Liver (tissue), 9 donors: ENCODE measurements around the gene LASP1. TPM values are rescaled to one million over a fixed set of nuclear protein-coding genes. Genes with fewer than 3 reads are reported as not detected.

ENCODE experiments used
- DNase-seq: peaks from one replicate; pipeline ENCODE4 v3.0.0-alpha.2; 2017; ENCODE audit warnings: low spot score
- H3K27ac ChIP-seq, 2 donors: one replicate each; pipeline ENCODE4 v1.7.0; 2013; ENCODE audit warnings: inconsistent platforms in 2 of 2, low read length in 2 of 2, control low read depth in 1 of 2, low read depth in 1 of 2, mild to moderate bottlenecking in 1 of 2
- H3K27me3 ChIP-seq, 4 donors: one replicate each; pipeline versions ENCODE4 v1.6.1 to v1.7.0; 2013; ENCODE audit warnings: low read length in 3 of 4, inconsistent platforms in 1 of 4, mild to moderate bottlenecking in 1 of 4, moderate library complexity in 1 of 4; ENCODE audit not compliant: control insufficient read depth in 4 of 4, insufficient read depth in 4 of 4
- H3K36me3 ChIP-seq, 4 donors: one replicate each; pipeline versions ENCODE4 v1.6.1 to v1.7.0; 2013; ENCODE audit warnings: low read length in 3 of 4, mild to moderate bottlenecking in 3 of 4, low read depth in 1 of 4, moderate library complexity in 1 of 4; ENCODE audit not compliant: control insufficient read depth in 4 of 4, insufficient read depth in 3 of 4
- H3K4me1 ChIP-seq, 4 donors: one replicate each; pipeline versions ENCODE4 v1.6.1 to v1.7.0; 2013; ENCODE audit warnings: low read length in 3 of 4, mild to moderate bottlenecking in 3 of 4, moderate library complexity in 1 of 4; ENCODE audit not compliant: control insufficient read depth in 4 of 4, insufficient read depth in 4 of 4
- H3K4me3 ChIP-seq, 3 donors: one replicate each; pipeline versions ENCODE4 v1.6.1 to v1.7.0; 2013; ENCODE audit warnings: low read length in 3 of 3, control low read depth in 1 of 3, low read depth in 1 of 3, mild to moderate bottlenecking in 1 of 3
- H3K9ac ChIP-seq, 2 donors: one replicate each; pipeline ENCODE4 v1.7.0; 2013; ENCODE audit warnings: low read length in 2 of 2, mild to moderate bottlenecking in 2 of 2, moderate library complexity in 2 of 2, control low read depth in 1 of 2, low read depth in 1 of 2
- H3K9me3 ChIP-seq, 4 donors: one replicate each; pipeline versions ENCODE4 v1.6.1 to v1.7.0; 2013; ENCODE audit warnings: low read length in 3 of 4; ENCODE audit not compliant: control insufficient read depth in 4 of 4
- ATF3 ChIP-seq: IDR thresholded peaks from 2 replicates; pipeline ENCODE4 v1.6.1; 2016; ENCODE audit warnings: antibody characterized with exemption
- CTCF ChIP-seq: fragments of 150-350 bp; IDR thresholded peaks from 2 replicates; pipeline ENCODE4 v1.5.1; 2017; ENCODE audit warnings: improper control_type of control experiment, low read depth, low read length; ENCODE audit not compliant: missing input control
- EGR1 ChIP-seq, 2 donors: IDR thresholded peaks; 2 replicates each; pipeline ENCODE4 v1.6.1; 2016 to 2018; ENCODE audit warnings: antibody characterized with exemption in 2 of 2, low read depth in 2 of 2
- FOXA1 ChIP-seq: IDR thresholded peaks from 2 replicates; pipeline ENCODE4 v1.6.1; 2016; ENCODE audit warnings: antibody characterized with exemption
- FOXA2 ChIP-seq: IDR thresholded peaks from 2 replicates; pipeline ENCODE4 v1.6.1; 2016; ENCODE audit warnings: antibody characterized with exemption
- GABPA ChIP-seq, 2 donors: IDR thresholded peaks in 1 of 2; conservative IDR thresholded peaks in 1 of 2; 2 replicates each; pipeline ENCODE4 v1.6.1; 2016; ENCODE audit warnings: antibody characterized with exemption in 2 of 2, mild to moderate bottlenecking in 1 of 2, moderate library complexity in 1 of 2
- HNF4A ChIP-seq, 2 donors: conservative IDR thresholded peaks; 2 replicates each; pipeline ENCODE4 v1.6.1; 2016; ENCODE audit warnings: antibody characterized with exemption in 2 of 2, mild to moderate bottlenecking in 2 of 2
- HNF4G ChIP-seq: IDR thresholded peaks from 2 replicates; pipeline ENCODE4 v1.6.1; 2016; ENCODE audit warnings: antibody characterized with exemption
- JUND ChIP-seq, 2 donors: IDR thresholded peaks; 2 replicates each; pipeline ENCODE4 v1.6.1; 2016; ENCODE audit warnings: antibody characterized with exemption in 2 of 2
- MAX ChIP-seq: IDR thresholded peaks from 2 replicates; pipeline ENCODE4 v1.6.1; 2016; ENCODE audit warnings: antibody characterized with exemption
- NR2F2 ChIP-seq: IDR thresholded peaks from 2 replicates; pipeline ENCODE4 v1.6.1; 2016; ENCODE audit warnings: antibody characterized with exemption
- RAD21 ChIP-seq, 2 donors: IDR thresholded peaks; 2 replicates each; pipeline ENCODE4 v1.6.1; 2016; ENCODE audit warnings: antibody characterized with exemption in 2 of 2, mild to moderate bottlenecking in 2 of 2
- REST ChIP-seq: IDR thresholded peaks from 2 replicates; pipeline ENCODE4 v1.6.1; 2016; ENCODE audit warnings: antibody characterized with exemption, mild to moderate bottlenecking
- RXRA ChIP-seq, 2 donors: IDR thresholded peaks; 2 replicates each; pipeline ENCODE4 v1.6.1; 2017 to 2018; ENCODE audit warnings: antibody characterized with exemption in 2 of 2, mild to moderate bottlenecking in 1 of 2
- SP1 ChIP-seq: IDR thresholded peaks from 2 replicates; pipeline ENCODE4 v1.6.1; 2018; ENCODE audit warnings: antibody characterized with exemption, mild to moderate bottlenecking
- TAF1 ChIP-seq: conservative IDR thresholded peaks from 2 replicates; pipeline ENCODE4 v1.6.1; 2016; ENCODE audit warnings: antibody characterized with exemption, mild to moderate bottlenecking
- YY1 ChIP-seq: IDR thresholded peaks from 2 replicates; pipeline ENCODE4 v1.6.1; 2016; ENCODE audit warnings: antibody characterized with exemption, mild to moderate bottlenecking
- ZBTB33 ChIP-seq: IDR thresholded peaks from 2 replicates; pipeline ENCODE4 v1.6.1; 2016; ENCODE audit warnings: antibody characterized with exemption
- WGBS: extraction: QIAGEN DNeasy Blood & Tissue Kit; methylation state at CpG from one replicate; pipeline ENCODE4 v1.1.7; 2013; 5-methylcytosine and 5-hydroxymethylcytosine counted together
- polyA plus RNA-seq, 2 donors: library from polyadenylated mRNA; stranded (reverse) in 1 of 2; unstranded in 1 of 2; fragments of 200-250 nt in 1 of 2; fragments of >200 nt in 1 of 2; fragmentation: Nextera tagmentation in 1 of 2; extraction: Ambion mirVana in 1 of 2; gene quantifications; one replicate each; pipeline versions ENCODE4 v1.2.1 to v1.2.3, GENCODE V29; 2013 to 2015
- total RNA-seq, 2 donors: library from RNA; depleted of rRNA; stranded (reverse); fragments of >200 nt; gene quantifications; one replicate each; pipeline ENCODE4 v1.2.3, GENCODE V29; 2014
- donor health status: healthy.
- donor health status: healthy.
- donor health status: healthy.
- donor health status: healthy.
- donor health status: healthy.

Gene LASP1
- total and polyA plus RNA-seq, 4 donors, result 18.2 to 77.7 (median 68.4) TPM

GRCh38 chr17:38852771-38853291 is 17.0 kb upstream of the LASP1 start:
- H3K27ac ChIP-seq, result peak overlapping the region; percentile 90 to 98
- H3K36me3 ChIP-seq, result peaks cover 14 to 40% (median 33%) of the 10 kb centered on the region in 4 donors
- H3K9me3 ChIP-seq, result no peaks in the 10 kb centered on the region
- H3K27me3 ChIP-seq, result no peaks in the 10 kb centered on the region
- H3K4me3 ChIP-seq, result peak overlapping the region; percentile 60 to 92 (median 78)
- peak overlapping the region; percentile 48 to 95 for H3K9ac ChIP-seq
- TF ChIP-seq GABPA (IDR thresholded peaks at IDR 0.05 in 1 of 2, conservative IDR thresholded peaks at IDR 0.05 in 1 of 2) (no peak), FOXA1 (no peak), NR2F2 (no peak), RAD21 (IDR thresholded peaks at IDR 0.05) (peak in 1 of 2 donors; percentile 14), HNF4G (no peak), MAX (peak; percentile 10)
- 1% methylated on average over 19 of the region's 19 CpGs for WGBS
- peaks cover 0 to 21% (median 18%) of the 10 kb centered on the region in 4 donors for H3K4me1 ChIP-seq
- no peak for DNase-seq

- Histone ChIP-seq H3K9me3 (no peaks in the 10 kb centered on the region), H3K9ac (peak within 1 kb of the TSS; percentile 48 to 99), H3K27me3 (no peaks in the 10 kb centered on the region), H3K4me3 (peak within 1 kb of the TSS; percentile 60 to 92 (median 78)), H3K27ac (peak within 1 kb of the TSS; percentile 90 to 98), H3K36me3 (peaks cover 8 to 33% (median 26%) of the 10 kb centered on the region in 4 donors), H3K4me1 (peaks cover 0 to 21% (median 18%) of the 10 kb centered on the region in 4 donors)
- peak; percentile 90 for DNase-seq
- under 1% methylated on average over 48 of the region's 48 CpGs for WGBS
- TF ChIP-seq TAF1 (peak; percentile 98), CTCF (no peak), HNF4A (conservative IDR thresholded peaks at IDR 0.05) (peak; percentile 36 to 63), FOXA1 (no peak), EGR1 (IDR thresholded peaks at IDR 0.05; ENCODE audit: low read depth in 2 of 2) (peak; percentile 77 to 78), HNF4G (peak; percentile 20), JUND (IDR thresholded peaks at IDR 0.05) (peak; percentile 49 to 51), YY1 (peak; percentile 84), SP1 (peak; percentile 84), ZBTB33 (peak; percentile 98), FOXA2 (no peak), RAD21 (IDR thresholded peaks at IDR 0.05) (peak; percentile 49 to 58), RXRA (IDR thresholded peaks at IDR 0.05) (peak; percentile 76 to 88), MAX (peak; percentile 92), REST (peak; percentile 93), GABPA (IDR thresholded peaks at IDR 0.05 in 1 of 2, conservative IDR thresholded peaks at IDR 0.05 in 1 of 2) (peak; percentile 64 to 93), NR2F2 (peak; percentile 83), ATF3 (peak; percentile 62)
Measured at GRCh38 chr17:38853292-38854219, 16.3 kb upstream of the LASP1 start, which contains the start of gene RPL23. TSS of gene RPL23 (minus strand) at chr17:38853721. CDS start at chr17:38853710, 11 bp downstream.
